HEK293T (cell line): ENCODE data around the gene IGSF21.
A peak's percentile ranks its signal among the peaks of the same experiment; 100 is the strongest.

Source experiments
- CTCF ChIA-PET: fragments of 350-600 bp; formaldehyde crosslinking; extraction: SDS; loops from one replicate; lab custom pipeline; 2021; ENCODE audit warnings: antibody characterized with exemption, inconsistent platforms; lab: Yijun Ruan, JAX
- POLR2A ChIA-PET: fragments of 350-600 bp; formaldehyde crosslinking; extraction: SDS; loops from one replicate; lab custom pipeline; 2020; ENCODE audit warnings: antibody characterized with exemption, inconsistent platforms; lab: Yijun Ruan, JAX
- DNase-seq: peaks from one replicate; pipeline ENCODE4 v3.0.0; 2012; ENCODE audit warnings: mixed read lengths; ENCODE audit errors: extremely low spot score
- ARNT ChIP-seq: fragments of 450-650 bp; IDR thresholded peaks from 2 replicates; pipeline ENCODE4 v1.6.1; 2017; ENCODE audit warnings: mild to moderate bottlenecking
- BHLHE40 ChIP-seq: fragments of 450-650 bp; IDR thresholded peaks from 2 replicates; pipeline ENCODE4 v1.6.1; 2016; ENCODE audit warnings: mild to moderate bottlenecking, moderate library complexity, borderline replicate concordance
- CTBP1 ChIP-seq: fragments of 450-650 bp; IDR thresholded peaks from 2 replicates; pipeline ENCODE4 v1.6.1; 2016; ENCODE audit warnings: borderline replicate concordance
- ELF4 ChIP-seq: fragments of 450-650 bp; IDR thresholded peaks from 2 replicates; pipeline ENCODE4 v1.6.1; 2017; ENCODE audit warnings: antibody characterized with exemption
- FOXA1 ChIP-seq: fragments of 450-650 bp; IDR thresholded peaks from 2 replicates; pipeline ENCODE4 v1.6.1; 2016; ENCODE audit warnings: mild to moderate bottlenecking
- FOXK2 ChIP-seq: fragments of 450-650 bp; IDR thresholded peaks from 2 replicates; pipeline ENCODE4 v1.6.1; 2016; ENCODE audit warnings: mild to moderate bottlenecking
- FOXM1 ChIP-seq: fragments of 450-650 bp; IDR thresholded peaks from 2 replicates; pipeline ENCODE4 v1.6.1; 2017; ENCODE audit warnings: mild to moderate bottlenecking, borderline replicate concordance
- HDGF ChIP-seq: fragments of 450-650 bp; IDR thresholded peaks from 2 replicates; pipeline ENCODE4 v1.6.1; 2017; ENCODE audit warnings: antibody characterized with exemption, borderline replicate concordance
- L3MBTL2 ChIP-seq: fragments of 450-650 bp; conservative IDR thresholded peaks from 2 replicates; pipeline ENCODE4 v1.6.1; 2016; ENCODE audit warnings: mild to moderate bottlenecking
- LEF1 ChIP-seq: fragments of 450-650 bp; IDR thresholded peaks from 2 replicates; pipeline ENCODE4 v1.6.1; 2017; ENCODE audit warnings: mild to moderate bottlenecking, borderline replicate concordance
- NFRKB ChIP-seq: fragments of 450-650 bp; IDR thresholded peaks from 2 replicates; pipeline ENCODE4 v1.6.1; 2016; ENCODE audit warnings: mild to moderate bottlenecking, moderate library complexity
- PKNOX1 ChIP-seq: fragments of 450-650 bp; IDR thresholded peaks from 2 replicates; pipeline ENCODE4 v1.6.1; 2016
- SP1 ChIP-seq: fragments of 450-650 bp; IDR thresholded peaks from 2 replicates; pipeline ENCODE4 v1.6.1; 2017
- SUZ12 ChIP-seq: fragments of 450-650 bp; IDR thresholded peaks from 2 replicates; pipeline ENCODE4 v1.6.1; 2016; ENCODE audit warnings: mild to moderate bottlenecking
- TARDBP ChIP-seq: fragments of 450-650 bp; IDR thresholded peaks from 2 replicates; pipeline ENCODE4 v1.6.1; 2016
- ZNF384 ChIP-seq: fragments of 450-650 bp; IDR thresholded peaks from 2 replicates; pipeline ENCODE4 v1.6.1; 2016

IGSF21 gene

GRCh38 chr1:18103788-18104421 lies 3.7 kb upstream of the IGSF21 start:
- CTCF ChIA-PET = no interaction called here
- no peak for DNase-seq
- POLR2A ChIA-PET = no interaction called here
- TF ChIP-seq FOXK2 = no peak
- no peak for TF ChIP-seq L3MBTL2
- no peak for TF ChIP-seq TARDBP
- no peak for TF ChIP-seq SUZ12
- TF ChIP-seq BHLHE40 = no peak
- TF ChIP-seq NFRKB = no peak
- TF ChIP-seq SP1 = no peak
- no peak for TF ChIP-seq LEF1

- ChIA-PET POLR2A (no interaction called here), CTCF (no interaction called here)
- no peak for DNase-seq
- TF ChIP-seq SP1 (no peak), FOXA1 (no peak)
Observed at GRCh38 chr1:18104546-18105100, 3.0 kb upstream of the IGSF21 start.

- no peak for DNase-seq
- CTCF ChIA-PET = no interaction called here
- no peak for TF ChIP-seq FOXA1
- TF ChIP-seq LEF1 = no peak
- no peak for TF ChIP-seq FOXK2
- no peak for TF ChIP-seq NFRKB
- TF ChIP-seq ARNT = no peak
- TF ChIP-seq ZNF384 = no peak
- no peak for TF ChIP-seq FOXM1
- POLR2A ChIA-PET = no interaction called here
Observed at GRCh38 chr1:18105196-18105595, 2.4 kb upstream of the IGSF21 start.

GRCh38 chr1:18108299-18109057 lies 880 bp downstream of the IGSF21 start:
- ChIA-PET POLR2A (no interaction called here), CTCF (no interaction called here)
- no peak for DNase-seq
- TF ChIP-seq FOXM1 = no peak

GRCh38 chr1:18109058-18109755 lies 1.6 kb downstream of the IGSF21 start:
- POLR2A ChIA-PET = no interaction called here
- TF ChIP-seq PKNOX1 = no peak
- TF ChIP-seq FOXK2 = no peak
- TF ChIP-seq ZNF384 = no peak
- no peak for TF ChIP-seq TARDBP
- no peak for TF ChIP-seq FOXM1
- TF ChIP-seq SUZ12 = no peak
- TF ChIP-seq ELF4 = no peak
- TF ChIP-seq SP1 = no peak
- no peak for TF ChIP-seq HDGF
- TF ChIP-seq BHLHE40 = no peak
- TF ChIP-seq FOXA1 = no peak
- TF ChIP-seq CTBP1 = no peak
- TF ChIP-seq ARNT = no peak
- TF ChIP-seq LEF1 = no peak
- CTCF ChIA-PET = interaction anchor here (0.6 to 1.1 kb wide), 5 partner anchors 8 to 205 kb away, joined by 3 to 5 read pairs (median 3); no protein-coding TSS in a partner anchor
- peak; percentile 20 for DNase-seq

- TF ChIP-seq TARDBP = no peak
- TF ChIP-seq LEF1 = no peak
- TF ChIP-seq CTBP1 = no peak
- TF ChIP-seq ARNT = no peak
- TF ChIP-seq HDGF = no peak
- TF ChIP-seq L3MBTL2 = 0 out of 2 replicates have a peak, but pooled peaks have one; percentile 20
- CTCF ChIA-PET = interaction anchor here (0.6 to 1.1 kb wide), 6 partner anchors 9 to 313 kb away, joined by 3 to 5 read pairs (median 3); no protein-coding TSS in a partner anchor
- POLR2A ChIA-PET = no interaction called here
- peak; percentile 65 for DNase-seq
Observed at GRCh38 chr1:18109756-18110597, 2.4 kb downstream of the IGSF21 start.

- TF ChIP-seq FOXK2 (no peak), TARDBP (no peak), LEF1 (no peak), L3MBTL2 (no peak), SP1 (no peak), FOXA1 (no peak), FOXM1 (no peak), NFRKB (no peak)
- CTCF ChIA-PET = interaction anchor here (0.6 kb wide), 1 partner anchor 313 kb away, joined by 3 read pairs; no protein-coding TSS in a partner anchor
- DNase-seq = peak; percentile 16
- POLR2A ChIA-PET = no interaction called here
Observed at GRCh38 chr1:18110598-18110939, 3.0 kb downstream of the IGSF21 start.
